NCI-H2196 treated with DMSO at 0.1 percent for 48 hours (cell line): ENCODE data around the gene SCN8A.

Experiments used
- DNase-seq: peaks from one replicate; lab custom pipeline; 2025; ENCODE audit not compliant: unreplicated experiment; lab: John Stamatoyannopoulos, UW

The SCN8A gene

GRCh38 chr12:51848841-51849735 is 258.1 kb downstream of the SCN8A start:
- DNase-seq = no peak

GRCh38 chr12:51850081-51850964 is 259.3 kb downstream of the SCN8A start:
- DNase-seq = no peak

- DNase-seq = no peak
These were observed 259.9 kb downstream of the SCN8A start for GRCh38 chr12:51850965-51851299.

GRCh38 chr12:51851413-51852124 is 260.5 kb downstream of the SCN8A start:
- DNase-seq = no peak

GRCh38 chr12:51852404-51853137 is 261.5 kb downstream of the SCN8A start:
- no peak for DNase-seq

- no peak for DNase-seq
These were observed 264.8 kb downstream of the SCN8A start for GRCh38 chr12:51855586-51856428.

- DNase-seq = no peak
These were observed 270.0 kb downstream of the SCN8A start for GRCh38 chr12:51860986-51861385.
